H9 (cell line): ENCODE results near the gene CDC26. TPM values are rescaled to one million over a fixed set of nuclear protein-coding genes. Genes with fewer than 3 reads are reported as not detected.

ENCODE experiments used
- DNase-seq: peaks from one replicate; pipeline ENCODE4 v3.0.0-alpha.2; 2017
- H2AFZ ChIP-seq: one replicate; pipeline ENCODE4 v1.6.1; 2013; ENCODE audit warnings: mild to moderate bottlenecking, low read length, control low read depth, moderate library complexity
- H2AK5ac ChIP-seq: 2 replicates; pipeline ENCODE4 v1.6.1; 2013; ENCODE audit warnings: low read length, control low read depth, mixed read lengths; ENCODE audit not compliant: insufficient read length
- H2BK120ac ChIP-seq: one replicate; pipeline ENCODE4 v1.6.1; 2013; ENCODE audit warnings: low read depth, mild to moderate bottlenecking, low read length, control low read depth, inconsistent platforms; ENCODE audit not compliant: poor library complexity, severe bottlenecking
- H2BK12ac ChIP-seq: 2 replicates; pipeline ENCODE4 v1.6.1; 2013; ENCODE audit warnings: low read length, control low read depth, mixed read lengths, low read depth; ENCODE audit not compliant: insufficient read length
- H2BK15ac ChIP-seq: 2 replicates; pipeline ENCODE4 v1.6.1; 2013; ENCODE audit warnings: low read depth, low read length, control low read depth
- H2BK20ac ChIP-seq: one replicate; pipeline ENCODE4 v1.6.1; 2013; ENCODE audit warnings: low read depth, mild to moderate bottlenecking, low read length, control low read depth, inconsistent platforms; ENCODE audit not compliant: poor library complexity, severe bottlenecking
- H2BK5ac ChIP-seq: 2 replicates; pipeline ENCODE4 v1.6.1; 2013; ENCODE audit warnings: low read length, control low read depth, mixed read lengths; ENCODE audit not compliant: insufficient read length
- H3K14ac ChIP-seq: 2 replicates; pipeline ENCODE4 v1.6.1; 2013; ENCODE audit warnings: low read length, control low read depth; ENCODE audit not compliant: insufficient read depth
- H3K18ac ChIP-seq: 2 replicates; pipeline ENCODE4 v1.6.1; 2013; ENCODE audit warnings: low read depth, mild to moderate bottlenecking, mixed read lengths, low read length, control low read depth; ENCODE audit not compliant: insufficient read length
- H3K23ac ChIP-seq: 2 replicates; pipeline ENCODE4 v1.6.1; 2013; ENCODE audit warnings: low read length, control low read depth, mixed read lengths, low read depth; ENCODE audit not compliant: insufficient read length
- H3K23me2 ChIP-seq: 2 replicates; pipeline ENCODE4 v1.6.1; 2013; ENCODE audit warnings: low read depth, mild to moderate bottlenecking, mixed read lengths, low read length, control low read depth; ENCODE audit not compliant: insufficient read length, poor library complexity, severe bottlenecking
- H3K27ac ChIP-seq: 2 replicates; pipeline ENCODE4 v1.5.1; 2013; ENCODE audit warnings: low read length, control low read depth, mixed read lengths, low read depth; ENCODE audit not compliant: insufficient read length
- H3K27me3 ChIP-seq: 2 replicates; pipeline ENCODE4 v1.6.1; 2013; ENCODE audit warnings: low read length, control low read depth, inconsistent platforms; ENCODE audit not compliant: insufficient read depth
- H3K4ac ChIP-seq: 2 replicates; pipeline ENCODE4 v1.6.1; 2013; ENCODE audit warnings: low read depth, mild to moderate bottlenecking, control low read depth, inconsistent platforms, low read length, moderate library complexity
- H3K4me1 ChIP-seq: 2 replicates; pipeline ENCODE4 v1.6.1; 2013; ENCODE audit warnings: low read length, control low read depth, inconsistent platforms; ENCODE audit not compliant: insufficient read depth
- H3K4me2 ChIP-seq: 2 replicates; pipeline ENCODE4 v1.6.1; 2013; ENCODE audit warnings: low read length, control low read depth, mixed read lengths; ENCODE audit not compliant: insufficient read length, insufficient read depth
- H3K56ac ChIP-seq: 2 replicates; pipeline ENCODE4 v1.6.1; 2013; ENCODE audit warnings: low read depth, mild to moderate bottlenecking, mixed read lengths, low read length, control low read depth; ENCODE audit not compliant: insufficient read length
- H3K79me1 ChIP-seq: 2 replicates; pipeline ENCODE4 v1.6.1; 2013; ENCODE audit warnings: low read depth, mild to moderate bottlenecking, moderate library complexity, low read length, control low read depth, inconsistent platforms; ENCODE audit not compliant: insufficient read depth, poor library complexity, severe bottlenecking
- H3K79me2 ChIP-seq: 2 replicates; pipeline ENCODE4 v1.6.1; 2013; ENCODE audit warnings: low read length, control low read depth, inconsistent platforms; ENCODE audit not compliant: insufficient read depth
- H3K9ac ChIP-seq: 2 replicates; pipeline ENCODE4 v1.6.1; 2013; ENCODE audit warnings: low read length, control low read depth, mixed read lengths; ENCODE audit not compliant: insufficient read length; ENCODE audit errors: extremely low read depth
- H3K9me3 ChIP-seq: one replicate; pipeline ENCODE4 v1.6.1; 2013; ENCODE audit warnings: low read depth, low read length, inconsistent platforms; ENCODE audit not compliant: control insufficient read depth
- H3T11ph ChIP-seq: one replicate; pipeline ENCODE4 v1.6.1; 2013; ENCODE audit warnings: mild to moderate bottlenecking, low read length, control low read depth, inconsistent platforms
- H4K20me1 ChIP-seq: one replicate; pipeline ENCODE4 v1.6.1; 2013; ENCODE audit not compliant: control insufficient read depth, insufficient read length, insufficient read depth
- H4K5ac ChIP-seq: 2 replicates; pipeline ENCODE4 v1.6.1; 2013; ENCODE audit warnings: low read depth, mild to moderate bottlenecking, mixed read lengths, low read length, control low read depth; ENCODE audit not compliant: insufficient read length
- H4K8ac ChIP-seq: replicated peaks from 2 replicates; pipeline ENCODE4 v1.6.1; 2013; ENCODE audit warnings: low read length, control low read depth, mixed read lengths, low read depth; ENCODE audit not compliant: insufficient read length
- H4K91ac ChIP-seq: 2 replicates; pipeline ENCODE4 v1.6.1; 2013; ENCODE audit warnings: low read depth, mild to moderate bottlenecking, moderate library complexity, mixed read lengths, low read length, control low read depth; ENCODE audit not compliant: insufficient read length
- H3K27ac Mint-ChIP-seq, 3 experiments: 2 replicates in 2 of 3; 3 replicates in 1 of 3; pipeline ENCODE4 v1.8.0; 2020 to 2021; ENCODE audit warnings: mixed read lengths in 3 of 3, mild to moderate bottlenecking in 1 of 3, moderate library complexity in 1 of 3
- H3K27me3 Mint-ChIP-seq: 2 replicates; pipeline ENCODE4 v1.8.0; 2021; ENCODE audit warnings: low read depth, mild to moderate bottlenecking, moderate library complexity, mixed read lengths
- H3K36me3 Mint-ChIP-seq, 3 experiments: 2 replicates in 2 of 3; 3 replicates in 1 of 3; pipeline ENCODE4 v1.8.0; 2020 to 2021; ENCODE audit warnings: low read depth in 3 of 3, mixed read lengths in 3 of 3; ENCODE audit not compliant: insufficient read depth in 1 of 3
- H3K4me1 Mint-ChIP-seq, 2 experiments: 2 replicates each; pipeline ENCODE4 v1.8.0; 2020; ENCODE audit warnings: mixed read lengths in 2 of 2
- H3K4me3 Mint-ChIP-seq, 2 experiments: 2 replicates in 1 of 2; 3 replicates in 1 of 2; pipeline ENCODE4 v1.8.0; 2020 to 2021; ENCODE audit warnings: mild to moderate bottlenecking in 2 of 2, mixed read lengths in 2 of 2, moderate library complexity in 1 of 2
- H3K9me3 Mint-ChIP-seq, 2 experiments: 2 replicates in 1 of 2; 3 replicates in 1 of 2; pipeline ENCODE4 v1.8.0; 2020; ENCODE audit warnings: mild to moderate bottlenecking in 2 of 2, mixed read lengths in 2 of 2, moderate library complexity in 1 of 2
- CTCF ChIP-seq: fragments of 200-600 bp; sonication (generic); conservative IDR thresholded peaks from 3 replicates; pipeline ENCODE4 v1.8.0; 2021; ENCODE audit warnings: antibody characterized with exemption, mild to moderate bottlenecking
- WGBS: extraction: QIAGEN DNeasy Blood & Tissue Kit; methylation state at CpG from one replicate; pipeline ENCODE4 v1.1.7; 2013; ENCODE audit warnings: missing lambda C conversion rate, low lambda C conversion rate, mixed read lengths; ENCODE audit not compliant: insufficient read length; ENCODE audit errors: extremely low coverage; 5-methylcytosine and 5-hydroxymethylcytosine counted together
- total RNA-seq: library from RNA; stranded (reverse); gene quantifications from 2 replicates; pipeline ENCODE4 v1.2.1, GENCODE V29; 2021

The CDC26 gene
- total RNA-seq, 1 experiment from 2014 or later, result 38.6 TPM

DNA sequence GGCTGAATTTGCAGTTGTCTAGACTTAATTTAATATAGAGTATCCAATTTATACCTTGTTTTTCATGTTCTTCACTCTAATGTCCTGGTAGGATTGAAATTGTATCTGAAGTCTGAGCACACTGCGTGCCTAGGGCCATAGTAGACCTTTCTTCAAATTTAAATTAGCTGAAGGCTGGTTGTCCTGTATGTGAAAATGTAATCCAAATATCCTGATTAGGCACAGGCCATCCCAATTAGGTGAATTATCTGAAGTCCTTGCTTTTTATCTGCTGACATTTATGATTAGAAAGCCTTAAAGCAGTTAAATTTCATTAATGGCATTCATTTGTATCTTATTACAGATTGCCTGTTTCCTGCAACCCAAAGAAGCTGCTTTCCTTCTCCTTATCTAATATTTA, 20.4 kb downstream of the CDC26 start:
- H4K8ac ChIP-seq, result no peak overlapping the region
- H2AK5ac ChIP-seq, result no peak overlapping the region
- WGBS, result no CpG with 5 or more reads among the region's 1 CpG
- no peak overlapping the region for H3K27ac ChIP-seq
- TF ChIP-seq CTCF, result no peak
- H3K14ac ChIP-seq, result no peak overlapping the region
- no peak overlapping the region for H2BK20ac ChIP-seq
- no peaks in the 10 kb centered on the region for H3K4me1 ChIP-seq
- no peak overlapping the region for H3K4me3 Mint-ChIP-seq
- no peaks in the 10 kb centered on the region for H4K20me1 ChIP-seq
- H2BK12ac ChIP-seq, result no peak overlapping the region
- H3K36me3 Mint-ChIP-seq, result peaks cover 7 to 20% (median 19%) of the 10 kb centered on the region in 3 experiments; a peak in 6 of 7 replicates
- H3K4me2 ChIP-seq, result no peak overlapping the region
- no peaks in the 10 kb centered on the region for H3K79me1 ChIP-seq
- no peak overlapping the region for H2BK120ac ChIP-seq
- no peak overlapping the region for H2AFZ ChIP-seq
- no peak overlapping the region for H2BK5ac ChIP-seq
- DNase-seq, result no peak
- H3K27ac Mint-ChIP-seq, result no peak overlapping the region; a peak in 1 of 7 replicates
- no peak overlapping the region for H2BK15ac ChIP-seq
- H3K27me3 ChIP-seq, result no peaks in the 10 kb centered on the region
- H3K18ac ChIP-seq, result no peak overlapping the region
- no peak overlapping the region for H4K91ac ChIP-seq
- no peak overlapping the region for H3K56ac ChIP-seq
- H3K23me2 ChIP-seq, result no peaks in the 10 kb centered on the region
- H3K4me1 Mint-ChIP-seq, result no peaks in the 10 kb centered on the region
- no peak overlapping the region for H3K9ac ChIP-seq
- no peak overlapping the region for H4K5ac ChIP-seq
- no peaks in the 10 kb centered on the region for H3K79me2 ChIP-seq
- 0 out of 5 replicates have a peak, but pooled peaks cover 0 to 1% of the 10 kb centered on the region in 2 experiments for H3K9me3 Mint-ChIP-seq
- H3T11ph ChIP-seq, result no peak overlapping the region
- no peak overlapping the region for H3K4ac ChIP-seq
- no peaks in the 10 kb centered on the region for H3K27me3 Mint-ChIP-seq
- H3K23ac ChIP-seq, result no peak overlapping the region
- H3K9me3 ChIP-seq, result no peaks in the 10 kb centered on the region
